K562 (cell line): ENCODE results near the gene LRMDA. TPM values are rescaled to one million over a fixed set of nuclear protein-coding genes. Genes with fewer than 3 reads are reported as not detected.
A peak's percentile ranks its signal among the peaks of the same experiment; 100 is the strongest.
"Not testable (repeated sequence)": the region's sequence is repeated elsewhere in the genome, so short reads cannot be mapped to it uniquely, and the experiment has no call there.

Experiments
- ATAC-seq: fragments of 200-7000 bp; cut with Tn5 transposase; 3 replicates; pipeline ENCODE4 v1.9.1; 2020; ENCODE audit warnings: moderate library complexity
- BruUV-seq: library from RNA; stranded (reverse); fragments of 400-500 nt; replicated peaks from 2 replicates; lab custom pipeline; 2021; lab: Mats Ljungman, UMichigan
- CTCF ChIA-PET: fragments of 300-600 bp; formaldehyde crosslinking; extraction: SDS; loops from one replicate; lab custom pipeline; 2021; ENCODE audit warnings: low intra/inter-chr PET ratio; lab: Yijun Ruan, JAX
- POLR2A ChIA-PET: fragments of 300-600, 350-650 bp; sonication (Branson Sonifier 250); formaldehyde crosslinking; extraction: SDS; loops from one replicate; lab custom pipeline; 2021; ENCODE audit warnings: antibody characterized with exemption, inconsistent platforms; lab: Yijun Ruan, JAX
- DNase-seq, 4 experiments: peaks; one replicate each; pipeline versions ENCODE4 v3.0.0 to v3.0.0-alpha.2; 2011 to 2018; ENCODE audit warnings: low spot score in 3 of 4, mixed read lengths in 3 of 4; ENCODE audit errors: extremely low read depth in 1 of 4
- FAIRE-seq: peaks from 2 replicates; lab custom pipeline; 2011; peaks lifted over from hg19 to GRCh38; lab: Jason Lieb, UNC
- H2AFZ ChIP-seq: 2 replicates; pipeline ENCODE4 v1.6.0; 2011; ENCODE audit warnings: low read depth, low read length, control low read depth, inconsistent platforms
- H3K27ac ChIP-seq: fragments of 200-600 bp; 3 replicates; pipeline ENCODE4 v1.8.0; 2011; ENCODE audit warnings: low read depth, mild to moderate bottlenecking, control low read depth, inconsistent platforms, low read length, moderate library complexity, mixed read lengths; ENCODE audit errors: extremely low read depth
- H3K27me3 ChIP-seq, 2 experiments: fragments of 300-600 bp in 1 of 2; 2 replicates in 1 of 2; 3 replicates in 1 of 2; pipeline versions ENCODE4 v1.6.0 to v1.8.0; 2011; ENCODE audit warnings: inconsistent platforms in 2 of 2, low read length in 2 of 2, mild to moderate bottlenecking in 1 of 2, mixed read lengths in 1 of 2, moderate library complexity in 1 of 2; ENCODE audit not compliant: control insufficient read depth in 2 of 2, insufficient read depth in 2 of 2
- H3K36me3 ChIP-seq: fragments of 300-600 bp; 3 replicates; pipeline ENCODE4 v1.8.0; 2011; ENCODE audit warnings: mild to moderate bottlenecking, low read length, inconsistent platforms; ENCODE audit not compliant: control insufficient read depth, insufficient read depth
- H3K4me1 ChIP-seq, 2 experiments: fragments of 200-600 bp in 1 of 2; replicated peaks in 1 of 2; 2 replicates in 1 of 2; 3 replicates in 1 of 2; pipeline versions ENCODE4 v1.5.1 to v1.8.0; 2011; ENCODE audit warnings: inconsistent platforms in 2 of 2, low read length in 2 of 2, mild to moderate bottlenecking in 1 of 2, mixed read lengths in 1 of 2, moderate library complexity in 1 of 2; ENCODE audit not compliant: control insufficient read depth in 2 of 2, insufficient read depth in 2 of 2
- H3K4me2 ChIP-seq: 2 replicates; pipeline ENCODE4 v1.6.1; 2011; ENCODE audit warnings: low read length, control low read depth, inconsistent platforms, mixed read lengths; ENCODE audit not compliant: insufficient read depth
- H3K4me3 ChIP-seq: fragments of 200-600 bp; sonication (generic), shearing (Covaris generic); 2 replicates; pipeline ENCODE4 v1.5.1; 2016; ENCODE audit warnings: control low read depth, inconsistent platforms
- H3K79me2 ChIP-seq: fragments of 200-600 bp; 3 replicates; pipeline ENCODE4 v1.8.0; 2011; ENCODE audit warnings: low read length, inconsistent platforms; ENCODE audit not compliant: control insufficient read depth, insufficient read depth
- H3K9ac ChIP-seq, 2 experiments: 2 replicates each; pipeline versions ENCODE4 v1.6.0 to v1.6.1; 2011; ENCODE audit warnings: low read depth in 2 of 2, low read length in 2 of 2, control low read depth in 1 of 2, inconsistent platforms in 1 of 2, mild to moderate bottlenecking in 1 of 2, mixed read lengths in 1 of 2; ENCODE audit not compliant: insufficient read depth in 1 of 2
- H3K9me1 ChIP-seq: one replicate; pipeline ENCODE4 v1.6.0; 2011; ENCODE audit warnings: inconsistent platforms, mild to moderate bottlenecking, low read length, moderate library complexity; ENCODE audit not compliant: control insufficient read depth, insufficient read depth
- H3K9me3 ChIP-seq: replicated peaks from 2 replicates; pipeline ENCODE4 v1.5.1; 2011; ENCODE audit warnings: low read depth, low read length, inconsistent platforms; ENCODE audit not compliant: control insufficient read depth, insufficient read depth
- H4K20me1 ChIP-seq: replicated peaks from 2 replicates; pipeline ENCODE4 v1.6.1; 2011; ENCODE audit warnings: low read length, inconsistent platforms, mixed read lengths; ENCODE audit not compliant: control insufficient read depth, insufficient read depth
- CCAR2 ChIP-seq: fragments of 200-400 bp; formaldehyde crosslinking; IDR thresholded peaks from 2 replicates; pipeline ENCODE4 v1.6.1; 2017; ENCODE audit warnings: mild to moderate bottlenecking, low read depth, low read length
- DNMT1 ChIP-seq: fragments of 450-650 bp; IDR thresholded peaks from 2 replicates; pipeline ENCODE4 v1.6.1; 2016; ENCODE audit warnings: antibody characterized with exemption, mild to moderate bottlenecking
- RAD51 ChIP-seq: fragments of 450-650 bp; IDR thresholded peaks from 2 replicates; pipeline ENCODE4 v1.7.1; 2016; ENCODE audit warnings: low read depth, mild to moderate bottlenecking, borderline replicate concordance
- TEAD4 ChIP-seq, 2 experiments: sonication (generic) in 1 of 2; formaldehyde crosslinking in 1 of 2; IDR thresholded peaks; 2 replicates each; pipeline versions ENCODE4 v1.6.1 to v1.8.0; 2012 to 2022; ENCODE audit warnings: borderline replicate concordance in 1 of 2, inconsistent platforms in 1 of 2, low read length in 1 of 2, mild to moderate bottlenecking in 1 of 2, missing genetic modification reagents in 1 of 2
- ZNF696 ChIP-seq: fragments of 250-450 bp; sonication (Bioruptor Pico); conservative IDR thresholded peaks from 2 replicates; pipeline ENCODE4 v1.4.0; 2020; ENCODE audit warnings: mild to moderate bottlenecking, moderate library complexity
- WGBS: fragments of 100-300 bp; shearing (Covaris generic); methylation state at CpG from one replicate; pipeline ENCODE4 v1.1.6; 2016; ENCODE audit warnings: low coverage, mixed read lengths; ENCODE audit not compliant: insufficient coverage; ENCODE audit errors: missing lambda C conversion rate; 5-methylcytosine and 5-hydroxymethylcytosine counted together
- in situ Hi-C: fragments of 300-500 bp; cut with MboI; formaldehyde crosslinking; loops from 4 replicates; pipeline ENCODE4 v1.15.0; 2018; ENCODE audit warnings: inconsistent platforms, mixed read lengths
- intact Hi-C: fragments of 100-400 bp; cut with micrococcal nuclease; formaldehyde crosslinking; loops from 2 replicates; pipeline ENCODE4 v1.14.2; 2022
- polyA plus RNA-seq, 8 experiments: library from polyadenylated mRNA; depleted of rRNA in 4 of 8; stranded (reverse) in 5 of 8; unstranded in 3 of 8; fragments of >200 nt; fragmentation: Nextera tagmentation in 2 of 8; fragmentation: Illumina TruSeq in 1 of 8; extraction: Ambion mirVana in 2 of 8; extraction: Trizol in 1 of 8; gene quantifications; 2 replicates each; pipeline versions ENCODE4 v1.2.1 to v1.2.3, GENCODE V29; 2011 to 2014; ENCODE audit warnings: inconsistent platforms in 1 of 8, missing spikeins in 1 of 8
- total RNA-seq, 7 experiments: library from RNA; depleted of rRNA in 6 of 7; stranded (reverse); fragments of >200 nt in 6 of 7; fragmentation: Illumina TruSeq in 2 of 7; extraction: Trizol in 2 of 7; gene quantifications; 2 replicates each; pipeline versions ENCODE4 v1.2.1 to v1.2.3, GENCODE V29; 2011 to 2021; ENCODE audit warnings: low replicate concordance in 1 of 7

LRMDA gene
- total and polyA plus RNA-seq, 9 of the 15 experiments (the other 6 are each of a cell fraction or from before 2014, with no cell fraction given), result 0.25 TPM; not detected in 8

DNA sequence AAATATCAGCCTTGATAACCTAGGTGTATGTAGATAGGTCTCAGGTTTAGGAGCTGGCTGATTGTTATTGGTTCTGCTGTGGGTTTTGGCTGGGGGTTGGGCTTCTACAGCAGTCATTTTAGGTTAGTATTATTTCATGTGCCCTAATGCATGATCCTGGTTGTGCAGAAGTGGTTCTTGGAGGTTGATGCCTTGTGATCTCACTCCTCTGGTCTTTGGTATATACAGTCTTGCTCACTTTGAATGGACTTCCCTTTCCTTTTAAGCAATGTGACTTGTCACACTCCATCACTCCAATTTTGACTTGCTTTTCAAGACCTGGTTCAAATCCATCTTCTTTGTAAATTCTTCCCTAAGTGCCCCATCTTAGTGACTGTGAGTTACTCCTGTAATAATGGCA, 188.9 kb downstream of the LRMDA start (continued):
- no peak for TF ChIP-seq TEAD4 (IDR thresholded peaks at IDR 0.05; ENCODE audit: low read length)
- TF ChIP-seq TEAD4 (CRISPR knock-in tag; IDR thresholded peaks at IDR 0.05; ENCODE audit: borderline replicate concordance), result no peak
- TF ChIP-seq DNMT1, result no peak

DNA sequence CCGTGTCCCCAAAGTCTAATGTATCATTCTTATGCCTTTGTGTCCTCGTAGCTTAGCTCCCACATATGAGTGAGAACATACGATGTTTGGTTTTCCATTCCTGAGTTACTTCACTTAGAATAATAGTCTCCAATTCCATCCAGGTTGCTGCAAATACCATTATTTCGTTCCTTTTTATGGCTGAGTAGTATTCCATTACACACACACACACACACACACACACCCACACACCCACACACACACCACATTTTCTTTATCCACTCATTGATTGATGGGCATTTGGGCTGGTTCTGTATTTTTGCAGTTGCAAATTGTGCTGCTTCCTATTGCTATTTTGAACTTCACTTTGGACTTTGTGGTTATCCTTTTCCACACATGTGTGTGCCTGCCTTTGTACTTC, 189.6 kb downstream of the LRMDA start:
- H2AFZ ChIP-seq, FAIRE-seq, in situ Hi-C loops, H3K4me2 ChIP-seq, intact Hi-C loops, DNase-seq, CTCF ChIA-PET, ATAC-seq, H3K4me3 ChIP-seq, H3K27me3 ChIP-seq, H3K9ac ChIP-seq, H3K27ac ChIP-seq, H3K4me1 ChIP-seq, H4K20me1 ChIP-seq, H3K79me2 ChIP-seq, H3K36me3 ChIP-seq, H3K9me3 ChIP-seq, BruUV-seq, POLR2A ChIA-PET, H3K9me1 ChIP-seq: not testable (repeated sequence)
- WGBS, result 0% methylated on average over 4 of the region's 4 CpGs

DNA sequence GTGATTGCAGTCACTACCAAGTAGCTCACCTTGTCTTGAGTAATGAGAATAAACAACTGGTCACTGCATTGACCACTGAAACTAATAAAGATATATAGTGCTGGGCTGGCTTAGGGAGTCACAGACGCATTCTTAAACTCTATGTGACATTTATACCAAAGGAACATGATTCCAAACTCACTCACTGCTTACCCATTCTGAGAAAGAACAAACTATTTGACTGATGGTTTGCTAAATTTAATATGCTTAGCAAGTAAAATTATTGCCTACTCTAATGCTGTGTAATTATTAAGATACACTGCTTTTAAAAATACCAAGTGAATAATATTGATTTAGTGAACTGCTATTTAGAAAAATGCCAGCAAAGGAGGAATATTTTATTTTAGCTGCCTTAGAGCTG, 191.1 kb downstream of the LRMDA start:
- no TSS peak for BruUV-seq
- Histone ChIP-seq H3K27ac (no peak overlapping the region), H3K36me3 (no peaks in the 10 kb centered on the region), H4K20me1 (no peaks in the 10 kb centered on the region), H3K9me1 (no peaks in the 10 kb centered on the region), H3K4me2 (no peak overlapping the region), H2AFZ (no peak overlapping the region), H3K9me3 (no peaks in the 10 kb centered on the region), H3K4me1 (no peaks in the 10 kb centered on the region), H3K79me2 (no peaks in the 10 kb centered on the region), H3K27me3 (no peaks in the 10 kb centered on the region), H3K9ac (no peak overlapping the region), H3K4me3 (no peak overlapping the region)
- intact Hi-C loops, result no loop called here
- 0% methylated on average over 1 of the region's 1 CpG for WGBS
- FAIRE-seq (peak; percentile 32), ATAC-seq (no peak), DNase-seq (no peak)
- ChIA-PET CTCF (interaction anchor here (0.6 kb wide), 1 partner anchor 227 kb away, joined by 3 read pairs; no protein-coding TSS in a partner anchor), POLR2A (interaction anchor here (0.6 to 0.9 kb wide), 3 partner anchors 25 to 239 kb away, joined by 3 read pairs; no protein-coding TSS in a partner anchor)
- in situ Hi-C loops, result no loop called here
- TF ChIP-seq CCAR2 (no peak), RAD51 (no peak), ZNF696 (CRISPR knock-in tag) (no peak)
